ENCODE results near the gene NR1I3.
A peak's percentile ranks its signal among the peaks of the same experiment; 100 is the strongest.

The NR1I3 gene

DNA sequence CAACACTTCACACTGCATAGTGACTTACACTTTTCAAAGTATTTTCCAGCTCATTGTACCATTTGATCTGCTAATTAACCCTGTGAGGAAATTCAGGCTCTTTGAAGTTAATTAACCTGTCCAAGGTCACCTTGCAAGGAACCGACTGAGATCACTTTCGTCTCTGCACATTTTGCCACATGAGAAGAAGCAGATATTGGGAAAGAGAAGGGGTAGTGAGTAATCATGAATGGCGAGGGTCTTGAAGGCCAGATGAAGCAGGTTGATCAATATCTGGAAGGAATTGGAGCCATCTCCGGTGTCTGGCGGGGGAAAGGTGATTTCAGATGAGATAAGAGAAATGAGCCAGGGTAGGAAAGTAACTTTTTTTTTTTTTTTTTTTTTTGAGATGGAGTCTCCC is 18.0 kb downstream of the NR1I3 start:
- TF ChIP-seq, protein P1, sequence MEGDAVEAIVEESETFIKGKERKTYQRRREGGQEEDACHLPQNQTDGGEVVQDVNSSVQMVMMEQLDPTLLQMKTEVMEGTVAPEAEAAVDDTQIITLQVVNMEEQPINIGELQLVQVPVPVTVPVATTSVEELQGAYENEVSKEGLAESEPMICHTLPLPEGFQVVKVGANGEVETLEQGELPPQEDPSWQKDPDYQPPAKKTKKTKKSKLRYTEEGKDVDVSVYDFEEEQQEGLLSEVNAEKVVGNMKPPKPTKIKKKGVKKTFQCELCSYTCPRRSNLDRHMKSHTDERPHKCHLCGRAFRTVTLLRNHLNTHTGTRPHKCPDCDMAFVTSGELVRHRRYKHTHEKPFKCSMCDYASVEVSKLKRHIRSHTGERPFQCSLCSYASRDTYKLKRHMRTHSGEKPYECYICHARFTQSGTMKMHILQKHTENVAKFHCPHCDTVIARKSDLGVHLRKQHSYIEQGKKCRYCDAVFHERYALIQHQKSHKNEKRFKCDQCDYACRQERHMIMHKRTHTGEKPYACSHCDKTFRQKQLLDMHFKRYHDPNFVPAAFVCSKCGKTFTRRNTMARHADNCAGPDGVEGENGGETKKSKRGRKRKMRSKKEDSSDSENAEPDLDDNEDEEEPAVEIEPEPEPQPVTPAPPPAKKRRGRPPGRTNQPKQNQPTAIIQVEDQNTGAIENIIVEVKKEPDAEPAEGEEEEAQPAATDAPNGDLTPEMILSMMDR (IDR thresholded peaks at IDR 0.05; ENCODE audit: control extremely low read depth, extremely low read depth, low read depth, missing control alignments) = no peak
- no peak for DNase-seq (ENCODE audit: extremely low spot score)
- ChIA-PET CTCF (interaction anchor here (0.8 to 14.0 kb wide), 15 partner anchors 5 to 162 kb away, joined by 3 to 248 read pairs (median 5); partner anchors contain the start of genes APOA2, FCER1G, NDUFS2 and TOMM40L), POLR2A (no interaction called here)

DNA sequence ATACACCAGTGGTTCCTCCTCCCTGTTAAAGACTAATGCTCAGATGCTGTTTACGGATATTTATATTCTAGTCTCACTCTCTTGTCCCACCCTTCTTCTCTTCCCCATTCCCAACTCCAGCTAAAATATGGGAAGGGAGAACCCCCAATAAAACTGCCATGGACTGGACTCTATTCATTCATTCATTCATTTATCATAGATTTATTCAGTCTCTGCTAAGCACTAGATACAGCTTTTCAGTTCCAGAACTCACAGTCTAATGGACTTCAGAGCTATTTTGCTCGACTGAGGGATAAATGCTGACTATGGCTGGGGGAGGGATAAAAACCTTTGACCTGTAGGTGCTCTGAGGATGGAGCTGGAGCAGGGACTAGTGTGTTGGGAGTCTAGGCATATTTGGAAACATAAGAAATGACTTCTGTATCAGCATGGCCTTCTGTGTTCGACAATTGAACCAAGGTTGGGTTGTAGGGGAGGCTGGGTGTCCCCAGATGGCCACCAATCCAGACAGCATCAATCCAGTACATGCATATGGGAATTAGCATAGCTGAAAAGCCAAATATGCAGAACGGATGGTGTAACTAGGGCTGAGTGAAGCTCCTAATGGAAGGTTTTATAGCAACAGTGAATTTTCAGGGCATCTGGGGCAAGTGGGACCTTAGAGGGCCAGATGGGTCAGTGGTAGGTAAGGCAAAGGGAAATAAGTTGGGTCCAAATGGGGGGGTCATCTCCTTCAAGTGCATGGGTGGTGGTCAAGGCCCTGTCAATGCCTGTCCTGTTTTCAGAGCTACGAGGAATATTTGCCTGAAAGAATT is 18.7 kb downstream of the NR1I3 start:
- TF ChIP-seq, protein P1 (IDR thresholded peaks at IDR 0.05; ENCODE audit: control extremely low read depth, extremely low read depth, low read depth, missing control alignments) = no peak
- ChIA-PET POLR2A (no interaction called here), CTCF (interaction anchor here (0.7 to 14.0 kb wide), 12 partner anchors 5 to 162 kb away, joined by 3 to 248 read pairs (median 6); partner anchors contain the start of genes APOA2, CFAP126, FCER1G and NDUFS2)
- DNase-seq (ENCODE audit: extremely low spot score) = no peak

DNA sequence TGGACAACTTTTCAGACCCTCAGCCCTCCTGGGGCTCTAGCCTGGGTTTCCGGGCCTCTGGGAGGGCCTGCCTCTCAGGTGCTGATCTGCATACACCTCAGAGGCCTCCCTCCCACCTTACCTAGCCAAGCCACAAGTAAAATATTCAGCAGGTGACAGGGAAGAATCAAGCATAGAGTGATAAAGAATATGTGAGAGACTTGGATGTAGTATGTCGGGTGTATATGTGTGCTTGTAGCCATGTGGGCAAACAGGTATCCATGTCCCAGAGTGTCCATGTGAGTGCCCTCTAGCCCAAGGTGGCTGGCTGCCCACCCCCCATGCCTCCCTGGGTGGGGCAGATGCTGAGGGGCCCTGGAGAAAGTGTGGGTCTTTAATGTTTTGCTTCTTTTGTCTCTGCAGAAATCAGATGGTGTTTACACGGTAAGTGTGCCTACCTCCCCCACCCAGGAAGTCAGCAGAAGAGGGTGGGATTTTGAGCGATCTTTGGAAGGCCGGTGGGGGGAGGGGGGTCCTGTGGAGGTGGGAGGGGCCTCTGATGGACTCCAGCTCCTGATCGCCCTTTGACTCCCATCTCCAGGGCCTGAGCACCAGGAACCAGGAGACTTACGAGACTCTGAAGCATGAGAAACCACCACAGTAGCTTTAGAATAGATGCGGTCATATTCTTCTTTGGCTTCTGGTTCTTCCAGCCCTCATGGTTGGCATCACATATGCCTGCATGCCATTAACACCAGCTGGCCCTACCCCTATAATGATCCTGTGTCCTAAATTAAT is 19.5 kb downstream of the NR1I3 start:
- CTCF ChIA-PET = interaction anchor here (0.7 to 14.0 kb wide), 10 partner anchors 5 to 163 kb away, joined by 3 to 248 read pairs (median 9); partner anchors contain the start of genes APOA2, CFAP126, FCER1G and NDUFS2
- no peak for DNase-seq (ENCODE audit: extremely low spot score)
- TF ChIP-seq, protein P1 (IDR thresholded peaks at IDR 0.05; ENCODE audit: control extremely low read depth, extremely low read depth, low read depth, missing control alignments) = no peak
- POLR2A ChIA-PET = no interaction called here

DNA sequence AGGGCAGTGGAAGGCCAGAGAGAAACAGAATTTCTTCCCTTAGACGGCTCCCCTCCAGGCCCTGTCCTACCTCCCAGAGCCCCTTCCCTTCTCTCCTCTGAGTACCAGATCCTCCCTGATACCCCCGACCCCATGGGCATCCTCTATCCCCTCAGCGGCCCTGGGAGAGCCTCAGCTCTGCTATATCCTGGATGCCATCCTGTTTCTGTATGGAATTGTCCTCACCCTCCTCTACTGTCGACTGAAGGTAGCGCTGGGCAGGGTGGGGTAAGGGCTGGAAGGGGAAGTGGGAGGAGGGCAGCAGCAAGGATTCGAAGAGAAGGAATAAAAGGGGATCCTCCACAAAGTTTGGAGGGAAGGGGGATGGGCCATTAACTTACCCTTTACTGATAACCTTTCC is 20.2 kb downstream of the NR1I3 start:
- no peak for DNase-seq (ENCODE audit: extremely low spot score)
- TF ChIP-seq, protein P1 (IDR thresholded peaks at IDR 0.05; ENCODE audit: control extremely low read depth, extremely low read depth, low read depth, missing control alignments) = no peak
- ChIA-PET CTCF (interaction anchor here (1.2 to 14.0 kb wide), 10 partner anchors 4 to 164 kb away, joined by 3 to 248 read pairs (median 12); partner anchors contain the start of genes APOA2, FCER1G, NDUFS2 and TOMM40L), POLR2A (no interaction called here)

DNA sequence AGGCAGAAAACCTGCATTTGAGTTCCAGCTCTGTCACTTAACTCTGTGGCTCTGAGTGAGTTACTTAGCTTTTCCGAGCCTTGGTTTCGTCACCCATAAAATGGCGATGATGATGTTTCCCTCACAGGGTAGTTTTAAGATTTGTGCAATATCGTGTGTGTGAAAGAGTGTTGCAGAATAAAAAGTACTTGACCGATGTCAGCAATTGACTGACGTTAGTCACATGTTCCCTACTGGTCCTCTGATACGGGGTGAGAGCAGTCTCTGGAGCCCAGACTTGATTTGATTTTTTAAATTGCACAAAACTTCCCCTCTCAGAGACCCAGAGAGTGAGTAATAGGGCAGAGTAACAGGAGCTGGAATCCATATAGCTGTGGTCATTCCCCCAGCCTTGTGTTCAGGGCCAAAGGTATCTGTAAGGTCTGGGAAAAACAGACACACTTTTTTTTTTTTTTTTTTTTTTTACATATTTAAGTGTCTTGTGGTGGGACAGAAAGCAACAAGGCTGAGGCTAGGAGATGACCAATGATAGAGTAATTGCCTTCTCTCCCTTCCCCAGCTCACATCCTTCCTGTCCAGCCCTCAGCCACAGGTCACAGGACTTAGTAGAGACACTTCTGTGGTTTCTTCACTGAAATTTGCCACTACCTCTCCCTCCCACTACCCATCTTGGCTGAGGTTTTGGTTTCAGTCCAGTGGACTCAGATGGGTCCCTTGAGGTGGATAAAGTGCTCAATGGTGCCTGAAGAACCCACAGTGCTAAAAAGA is 20.9 kb downstream of the NR1I3 start:
- ChIA-PET POLR2A (interaction anchor here (0.6 kb wide), 1 partner anchor 19 kb away, joined by 3 read pairs; no protein-coding TSS in a partner anchor), CTCF (interaction anchor here (1.2 to 12.0 kb wide), 7 partner anchors 8 to 164 kb away, joined by 3 to 248 read pairs (median 10); partner anchors contain the start of genes APOA2, NDUFS2 and TOMM40L)
- DNase-seq (ENCODE audit: extremely low spot score) = peak; percentile 63
- TF ChIP-seq, protein P1 (IDR thresholded peaks at IDR 0.05; ENCODE audit: control extremely low read depth, extremely low read depth, low read depth, missing control alignments) = no peak
